Esophagus squamous epithelium (tissue), 5 donors: ENCODE results near the gene KAZN. TPM values are rescaled to one million over a fixed set of nuclear protein-coding genes. Genes with fewer than 3 reads are reported as not detected.

ENCODE experiments used
- DNase-seq: peaks from one replicate; lab custom pipeline; 2025; lab: John Stamatoyannopoulos, UW
- H3K27ac ChIP-seq, 4 donors: fragments of 200-600 bp; sonication (generic); one replicate each; pipeline ENCODE4 v1.5.1; 2016 to 2019; ENCODE audit warnings: mild to moderate bottlenecking in 1 of 4
- H3K27me3 ChIP-seq, 4 donors: fragments of 200-600 bp; sonication (generic); 1 replicate in 3 of 4; 2 replicates in 1 of 4; pipeline versions ENCODE4 v1.5.1 to v1.6.0; 2017 to 2021; ENCODE audit warnings: antibody characterized with exemption in 1 of 4
- H3K36me3 ChIP-seq, 3 donors: fragments of 200-600 bp; sonication (generic); one replicate each; pipeline ENCODE4 v1.5.1; 2016 to 2019
- H3K4me1 ChIP-seq, 3 donors: fragments of 200-600 bp; sonication (generic); one replicate each; pipeline ENCODE4 v1.5.1; 2017 to 2019
- H3K4me3 ChIP-seq, 4 donors: fragments of 200-600 bp; sonication (generic); 1 replicate in 3 of 4; 2 replicates in 1 of 4; pipeline ENCODE4 v1.5.1; 2016 to 2019; ENCODE audit warnings: mild to moderate bottlenecking in 2 of 4, moderate library complexity in 1 of 4
- H3K9me3 ChIP-seq, 3 donors: fragments of 200-600 bp; sonication (generic); one replicate each; pipeline ENCODE4 v1.5.1; 2016 to 2019
- CTCF ChIP-seq, 6 experiments: fragments of 450-650 bp in 4 of 6; fragments of 200-600 bp in 2 of 6; sonication (generic) in 2 of 6; IDR thresholded peaks; one replicate each; pipeline ENCODE4 v1.5.1; 2016 to 2019; ENCODE audit warnings: antibody characterized with exemption in 6 of 6, mild to moderate bottlenecking in 4 of 6, moderate library complexity in 4 of 6
- POLR2A ChIP-seq, 4 donors: fragments of 450-650 bp; IDR thresholded peaks; one replicate each; pipeline ENCODE4 v1.6.1; 2017; ENCODE audit warnings: antibody characterized with exemption in 4 of 4, mild to moderate bottlenecking in 4 of 4, moderate library complexity in 3 of 4
- WGBS, 2 donors: methylation state at CpG; one replicate each; pipeline ENCODE4 v1.1.5; 2018; 5-methylcytosine and 5-hydroxymethylcytosine counted together
- intact Hi-C: fragments of 100-400 bp; cut with DNase I; formaldehyde crosslinking; loops from one replicate; pipeline ENCODE4 v1.15.0; 2022
- total RNA-seq, 4 donors: library from RNA; depleted of rRNA; stranded (reverse); fragments of >200 nt; gene quantifications; one replicate each; pipeline ENCODE4 v1.1.0, GENCODE V29; 2016
- donor health status: DM: yes; HTN: yes; CAD: no.

The KAZN gene
- total RNA-seq, 4 donors from 2014 or later, result 25.0 to 54.5 (median 30.8) TPM

DNA sequence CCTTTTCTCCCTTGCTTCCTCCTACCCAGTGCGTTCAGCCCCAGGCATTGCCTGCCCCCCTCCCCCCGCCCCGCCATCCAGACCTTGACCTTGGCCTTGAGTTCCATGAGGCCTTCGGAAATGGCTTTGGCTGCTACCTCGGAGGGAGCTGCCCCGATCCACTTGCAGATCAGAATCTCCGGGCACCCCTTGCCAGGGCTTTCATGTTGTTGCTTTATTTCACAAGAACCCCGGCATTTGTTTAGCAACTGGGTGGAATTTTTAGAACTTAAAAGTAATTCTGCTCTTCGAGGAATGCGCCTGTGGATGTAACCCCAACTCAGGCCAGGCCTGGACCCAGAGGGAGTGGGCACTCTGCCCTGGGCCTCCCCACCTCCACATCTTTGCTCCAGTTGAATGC, 401.0 kb downstream of the KAZN start:
- H3K27me3 ChIP-seq, result no peaks in the 10 kb centered on the region
- WGBS, 2 donors, result 86 to 87% methylated on average over 8 to 9 of the region's 10 CpGs
- intact Hi-C loops, result no loop called here
- H3K36me3 ChIP-seq, result no peaks in the 10 kb centered on the region
- peaks cover 0 to 33% (median 6%) of the 10 kb centered on the region in 3 donors for H3K4me1 ChIP-seq
- H3K27ac ChIP-seq, result no peak overlapping the region
- H3K4me3 ChIP-seq, result no peak overlapping the region
- H3K9me3 ChIP-seq, result no peaks in the 10 kb centered on the region
- no peak for DNase-seq
- no peak for TF ChIP-seq POLR2A (IDR thresholded peaks at IDR 0.05)
- TF ChIP-seq CTCF (IDR thresholded peaks at IDR 0.05), result no peak

- intact Hi-C loops, result no loop called here
- no peak overlapping the region for H3K4me3 ChIP-seq
- no peak for TF ChIP-seq POLR2A (IDR thresholded peaks at IDR 0.05)
- no peak for TF ChIP-seq CTCF (IDR thresholded peaks at IDR 0.05)
- DNase-seq, result no peak
- H3K36me3 ChIP-seq, result no peaks in the 10 kb centered on the region
- H3K4me1 ChIP-seq, result peaks cover 0 to 34% (median 12%) of the 10 kb centered on the region in 3 donors
- no peaks in the 10 kb centered on the region for H3K27me3 ChIP-seq
- 80 to 90% methylated on average over 4 of the region's 4 CpGs for WGBS, 2 donors
- peak overlapping the region in 2 of 4 donors; percentile 4 to 11 for H3K27ac ChIP-seq
- H3K9me3 ChIP-seq, result no peaks in the 10 kb centered on the region
Measured at GRCh38 chr1:15000030-15000429, 401.5 kb downstream of the KAZN start.

- H3K4me3 ChIP-seq, result no peak overlapping the region
- intact Hi-C loops, result no loop called here
- WGBS, 2 donors, result 85 to 89% methylated on average over 7 to 9 of the region's 9 CpGs
- TF ChIP-seq CTCF (IDR thresholded peaks at IDR 0.05), result no peak
- TF ChIP-seq POLR2A (IDR thresholded peaks at IDR 0.05), result no peak
- no peaks in the 10 kb centered on the region for H3K36me3 ChIP-seq
- H3K4me1 ChIP-seq, result peaks cover 0 to 36% (median 13%) of the 10 kb centered on the region in 3 donors
- no peaks in the 10 kb centered on the region for H3K9me3 ChIP-seq
- DNase-seq, result no peak
- H3K27me3 ChIP-seq, result no peaks in the 10 kb centered on the region
- H3K27ac ChIP-seq, result peak overlapping the region in 1 of 4 donors; percentile 11
Measured at GRCh38 chr1:15000671-15001070, 402.2 kb downstream of the KAZN start.

- H3K27ac ChIP-seq, result peak overlapping the region in 1 of 4 donors; percentile 7
- no peaks in the 10 kb centered on the region for H3K9me3 ChIP-seq
- H3K4me1 ChIP-seq, result peaks cover 0 to 28% (median 10%) of the 10 kb centered on the region in 3 donors
- no peak for TF ChIP-seq POLR2A (IDR thresholded peaks at IDR 0.05)
- no peak for TF ChIP-seq CTCF (IDR thresholded peaks at IDR 0.05)
- DNase-seq, result no peak
- peaks cover 0 to 3% (median 0%) of the 10 kb centered on the region in 3 donors for H3K36me3 ChIP-seq
- WGBS, 2 donors, result 67 to 81% methylated on average over 12 of the region's 12 CpGs
- H3K4me3 ChIP-seq, result no peak overlapping the region
- intact Hi-C loops, result no loop called here
- H3K27me3 ChIP-seq, result no peaks in the 10 kb centered on the region
Measured at GRCh38 chr1:15001317-15001915, 402.9 kb downstream of the KAZN start.

DNA sequence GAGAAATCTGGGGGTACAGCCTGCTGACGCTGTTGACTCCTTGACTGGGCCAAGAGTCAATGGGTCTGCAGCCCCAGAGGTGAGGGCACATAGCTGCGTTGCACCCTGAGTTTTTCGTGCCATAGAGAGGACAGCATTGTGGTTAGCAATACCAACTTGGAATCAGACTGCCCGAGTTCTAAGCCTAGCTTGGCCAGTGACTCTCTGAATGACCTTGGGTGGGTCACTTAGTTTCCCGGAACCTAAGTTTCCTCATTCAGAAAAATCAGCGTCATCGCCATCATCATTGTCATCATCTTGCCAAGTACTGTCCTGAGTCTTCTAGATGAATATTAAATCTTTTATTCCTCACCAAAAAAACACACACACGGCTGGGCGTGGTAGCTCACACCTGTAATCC, 403.8 kb downstream of the KAZN start:
- H3K4me1 ChIP-seq, result peaks cover 0 to 22% (median 7%) of the 10 kb centered on the region in 3 donors
- no peak overlapping the region for H3K4me3 ChIP-seq
- H3K27me3 ChIP-seq, result no peaks in the 10 kb centered on the region
- H3K27ac ChIP-seq, result peak overlapping the region in 1 of 4 donors; percentile 50
- DNase-seq, result no peak
- H3K36me3 ChIP-seq, result peaks cover 0 to 3% (median 0%) of the 10 kb centered on the region in 3 donors
- whole genome bisulfite sequencing, 2 donors, result 77 to 86% methylated on average over 8 to 9 of the region's 9 CpGs
- TF ChIP-seq POLR2A (IDR thresholded peaks at IDR 0.05), result no peak
- TF ChIP-seq CTCF (IDR thresholded peaks at IDR 0.05), result no peak
- intact Hi-C loops, result no loop called here
- H3K9me3 ChIP-seq, result no peaks in the 10 kb centered on the region
